T-cell (primary cell): ENCODE measurements around the gene CLCN2. TPM values are rescaled to one million over a fixed set of nuclear protein-coding genes. Genes with fewer than 3 reads are reported as not detected.

Source experiments
- ATAC-seq, 4 experiments: fragments of 200-7000 bp in 3 of 4; fragments of 150-1000 bp in 1 of 4; cut with Tn5 transposase; replicated peaks in 1 of 4; 1 replicate in 3 of 4; 2 replicates in 1 of 4; pipeline ENCODE4 v1.10.0; 2021; ENCODE audit warnings: moderate library complexity in 3 of 4, mild to moderate bottlenecking in 2 of 4, moderate number of reproducible peaks in 1 of 4
- CTCF ChIA-PET, 2 donors: fragments of 300-600 bp; sonication (Branson Sonifier 250); formaldehyde crosslinking; loops; one replicate each; lab custom pipeline; 2022; ENCODE audit warnings: antibody characterized with exemption in 2 of 2; lab: Charles Lee
- POLR2A ChIA-PET, 2 donors: fragments of 300-600 bp; sonication (Branson Sonifier 250); formaldehyde crosslinking; loops; one replicate each; lab custom pipeline; 2022; ENCODE audit warnings: antibody characterized with exemption in 2 of 2; lab: Charles Lee
- DNase-seq, 35 experiments: peaks; one replicate each; pipeline versions ENCODE4 v3.0.0 to v3.0.0-alpha.2; 2013 to 2023
- H3K27ac ChIP-seq: one replicate; pipeline ENCODE4 v1.5.1; 2013; ENCODE audit warnings: low read length
- H3K27me3 ChIP-seq, 2 experiments: replicated peaks in 1 of 2; 1 replicate in 1 of 2; 2 replicates in 1 of 2; pipeline versions ENCODE4 v1.6.1 to v1.7.0; 2013; ENCODE audit warnings: low read length in 1 of 2, mixed read lengths in 1 of 2; ENCODE audit not compliant: control insufficient read depth in 2 of 2, insufficient read depth in 2 of 2; ENCODE audit errors: extremely low read depth in 1 of 2
- H3K36me3 ChIP-seq, 2 donors: 1 replicate in 1 of 2; 2 replicates in 1 of 2; pipeline versions ENCODE4 v1.6.1 to v1.7.0; 2013; ENCODE audit warnings: low read length in 1 of 2; ENCODE audit not compliant: control insufficient read depth in 2 of 2, insufficient read depth in 1 of 2; ENCODE audit errors: extremely low read depth in 1 of 2
- H3K4me1 ChIP-seq, 2 experiments: 1 replicate in 1 of 2; 2 replicates in 1 of 2; pipeline versions ENCODE4 v1.6.1 to v1.7.0; 2013; ENCODE audit warnings: low read length in 2 of 2, mixed read lengths in 1 of 2; ENCODE audit not compliant: insufficient read depth in 2 of 2, control insufficient read depth in 1 of 2; ENCODE audit errors: extremely low read depth in 1 of 2
- H3K4me3 ChIP-seq, 2 donors: 1 replicate in 1 of 2; 2 replicates in 1 of 2; pipeline versions ENCODE4 v1.5.1 to v1.7.0; 2013; ENCODE audit warnings: mild to moderate bottlenecking in 2 of 2, low read length in 1 of 2, moderate library complexity in 1 of 2; ENCODE audit not compliant: control insufficient read depth in 1 of 2; ENCODE audit errors: extremely low read depth in 1 of 2
- H3K9me3 ChIP-seq: 2 replicates; pipeline ENCODE4 v1.7.0; 2013
- H3K27ac Mint-ChIP-seq, 2 donors: one replicate each; pipeline ENCODE4 v1.8.0; 2020 to 2021; ENCODE audit warnings: mild to moderate bottlenecking in 2 of 2, mixed read lengths in 2 of 2
- H3K27me3 Mint-ChIP-seq, 2 donors: one replicate each; pipeline ENCODE4 v1.8.0; 2021 to 2022; ENCODE audit warnings: mixed read lengths in 2 of 2
- H3K36me3 Mint-ChIP-seq: one replicate; pipeline ENCODE4 v1.8.0; 2021; ENCODE audit warnings: mixed read lengths
- H3K4me1 Mint-ChIP-seq, 3 donors: one replicate each; pipeline ENCODE4 v1.8.0; 2020 to 2022; ENCODE audit warnings: mixed read lengths in 3 of 3, mild to moderate bottlenecking in 1 of 3
- H3K4me3 Mint-ChIP-seq, 3 donors: one replicate each; pipeline ENCODE4 v1.8.0; 2020 to 2022; ENCODE audit warnings: mild to moderate bottlenecking in 3 of 3, mixed read lengths in 3 of 3, moderate library complexity in 3 of 3
- H3K9me3 Mint-ChIP-seq, 3 donors: one replicate each; pipeline ENCODE4 v1.8.0; 2020 to 2022; ENCODE audit warnings: mixed read lengths in 3 of 3
- WGBS: methylation state at CpG from one replicate; pipeline ENCODE4 v1.1.5; 2013; ENCODE audit warnings: missing lambda C conversion rate; ENCODE audit not compliant: insufficient coverage; 5-methylcytosine and 5-hydroxymethylcytosine counted together
- total RNA-seq, 35 experiments: library from RNA in 6 of 35; stranded (reverse) in 6 of 35; fragments of 120-200 nt in 1 of 35; gene quantifications; one replicate each; pipeline versions ENCODE4 v1.2.1 to v1.2.4 and lab custom pipeline; 2013 to 2026

CLCN2 gene
- total RNA-seq, 5 donors from 2014 or later (not counting 1 experiment from before 2014, with no cell fraction given), result 3.2 to 5.9 (median 4.6) TPM

- ChIA-PET CTCF (interaction anchor here (0.6 to 2.2 kb wide), 25 partner anchors 9 to 723 kb away, joined by 3 to 36 read pairs (median 4); partner anchors contain the start of gene EPHB3 (in 1 of the 2)), POLR2A (no interaction called here)
- 70% methylated on average over 1 of the region's 5 CpGs for WGBS
- ATAC-seq (peak; percentile 90 to 99 (median 95)), DNase-seq (peak in 33 of 35 experiments; percentile 25 to 74 (median 51))
- Histone ChIP-seq H3K4me3 (no peak overlapping the region), H3K27me3 (peaks cover 0 to 9% of the 10 kb centered on the region in 2 experiments), H3K36me3 (peaks cover 0 to 19% of the 10 kb centered on the region in 2 donors), H3K4me1 (peaks cover 0 to 5% of the 10 kb centered on the region in 2 experiments), H3K27ac (no peak overlapping the region), H3K9me3 (no peaks in the 10 kb centered on the region)
- Mint-ChIP-seq H3K4me1 (peaks cover 4 to 14% (median 11%) of the 10 kb centered on the region in 3 donors), H3K36me3 (peaks cover 19% of the 10 kb centered on the region), H3K9me3 (no peaks in the 10 kb centered on the region), H3K4me3 (no peak overlapping the region), H3K27me3 (peaks cover 10 to 12% of the 10 kb centered on the region in 2 donors), H3K27ac (peak overlapping the region in 1 of 2 donors; percentile 11)
These were observed 10.2 kb upstream of the CLCN2 start for GRCh38 chr3:184371570-184372018.

- H3K36me3 Mint-ChIP-seq, result peaks cover 32% of the 10 kb centered on the region
- 94% methylated on average over 2 of the region's 3 CpGs for WGBS
- Histone ChIP-seq H3K27me3 (no peaks in the 10 kb centered on the region), H3K4me1 (peaks cover 4 to 12% of the 10 kb centered on the region in 2 experiments), H3K36me3 (peaks cover 0 to 20% of the 10 kb centered on the region in 2 donors), H3K4me3 (no peak overlapping the region), H3K27ac (no peak overlapping the region), H3K9me3 (no peaks in the 10 kb centered on the region)
- H3K4me1 Mint-ChIP-seq, result peaks cover 21 to 32% (median 29%) of the 10 kb centered on the region in 3 donors
- H3K4me3 Mint-ChIP-seq, result no peak overlapping the region
- ATAC-seq (no peak), DNase-seq (no peak)
- no peaks in the 10 kb centered on the region for H3K27me3 Mint-ChIP-seq
- H3K27ac Mint-ChIP-seq, result no peak overlapping the region
- ChIA-PET POLR2A (no interaction called here), CTCF (interaction anchor here in 1 of 2 donors (0.7 kb wide), 1 partner anchor 50 kb away, joined by 3 read pairs; no protein-coding TSS in a partner anchor)
- no peaks in the 10 kb centered on the region for H3K9me3 Mint-ChIP-seq
These were observed 7.3 kb upstream of the CLCN2 start for GRCh38 chr3:184368586-184369183.

GRCh38 chr3:184368116-184368515, 6.7 kb upstream of the CLCN2 start:
- peaks cover 24 to 37% (median 33%) of the 10 kb centered on the region in 3 donors for H3K4me1 Mint-ChIP-seq
- no peaks in the 10 kb centered on the region for H3K9me3 Mint-ChIP-seq
- H3K4me1 ChIP-seq, result peaks cover 4 to 17% of the 10 kb centered on the region in 2 experiments
- 96% methylated on average over 6 of the region's 9 CpGs for WGBS
- no peaks in the 10 kb centered on the region for H3K9me3 ChIP-seq
- H3K27ac Mint-ChIP-seq, result no peak overlapping the region
- no peaks in the 10 kb centered on the region for H3K27me3 ChIP-seq
- no peaks in the 10 kb centered on the region for H3K27me3 Mint-ChIP-seq
- peaks cover 32% of the 10 kb centered on the region for H3K36me3 Mint-ChIP-seq
- ChIA-PET CTCF (no interaction called here), POLR2A (no interaction called here)
- no peak for ATAC-seq
- H3K36me3 ChIP-seq, result peaks cover 0 to 20% of the 10 kb centered on the region in 2 donors
- H3K4me3 ChIP-seq, result no peak overlapping the region
- H3K27ac ChIP-seq, result no peak overlapping the region
- no peak overlapping the region for H3K4me3 Mint-ChIP-seq
- no peak for DNase-seq

GRCh38 chr3:184366619-184367289, 5.3 kb upstream of the CLCN2 start:
- Histone ChIP-seq H3K4me1 (peaks cover 4 to 24% of the 10 kb centered on the region in 2 experiments), H3K9me3 (no peaks in the 10 kb centered on the region), H3K4me3 (no peak overlapping the region), H3K27me3 (no peaks in the 10 kb centered on the region), H3K36me3 (peaks cover 0 to 20% of the 10 kb centered on the region in 2 donors), H3K27ac (no peak overlapping the region)
- Mint-ChIP-seq H3K9me3 (no peaks in the 10 kb centered on the region), H3K27ac (peak overlapping the region in 1 of 2 donors; percentile 16), H3K36me3 (peaks cover 32% of the 10 kb centered on the region), H3K4me1 (peaks cover 24 to 32% (median 30%) of the 10 kb centered on the region in 3 donors), H3K27me3 (no peaks in the 10 kb centered on the region), H3K4me3 (no peak overlapping the region)
- 100% methylated on average over 2 of the region's 5 CpGs for WGBS
- POLR2A ChIA-PET, result interaction anchor here in 1 of 2 donors (0.6 to 1.2 kb wide), 2 partner anchors 8 to 173 kb away, joined by 4 to 8 read pairs; no protein-coding TSS in a partner anchor
- ATAC-seq, result no peak
- CTCF ChIA-PET, result interaction anchor here (0.7 to 1.1 kb wide), 4 partner anchors 12 to 147 kb away, joined by 3 to 5 read pairs (median 4); no protein-coding TSS in a partner anchor
- DNase-seq, result no peak

GRCh38 chr3:184362668-184363546, 1.5 kb upstream of the CLCN2 start:
- Mint-ChIP-seq H3K27ac (peak overlapping the region; percentile 96 to 97), H3K9me3 (no peaks in the 10 kb centered on the region), H3K36me3 (peaks cover 22% of the 10 kb centered on the region), H3K27me3 (no peaks in the 10 kb centered on the region), H3K4me3 (peak overlapping the region; percentile 86 to 98 (median 98)), H3K4me1 (peaks cover 27 to 43% (median 32%) of the 10 kb centered on the region in 3 donors)
- WGBS, result under 1% methylated on average over 57 of the region's 68 CpGs
- H3K4me1 ChIP-seq, result peaks cover 4 to 29% of the 10 kb centered on the region in 2 experiments
- peak overlapping the region; percentile 76 to 94 for H3K4me3 ChIP-seq
- no peaks in the 10 kb centered on the region for H3K27me3 ChIP-seq
- ChIA-PET POLR2A (no interaction called here), CTCF (interaction anchor here (0.6 to 2.2 kb wide), 4 partner anchors 9 to 479 kb away, joined by 3 to 6 read pairs (median 4); no protein-coding TSS in a partner anchor)
- H3K27ac ChIP-seq, result peak overlapping the region; percentile 85
- DNase-seq (peak; percentile 82 to 97 (median 89)), ATAC-seq (peak; percentile 71 to 83 (median 75))
- no peaks in the 10 kb centered on the region for H3K9me3 ChIP-seq
- peaks cover 0 to 7% of the 10 kb centered on the region in 2 donors for H3K36me3 ChIP-seq
